CD14-positive monocyte (primary cell): ENCODE data around the gene CACNA1C. TPM values are rescaled to one million over a fixed set of nuclear protein-coding genes. Genes with fewer than 3 reads are reported as not detected.

Source experiments
- DNase-seq, 3 donors: peaks; one replicate each; pipeline ENCODE4 v3.0.0-alpha.2; 2011 to 2022
- H2AFZ ChIP-seq: 2 replicates; pipeline ENCODE4 v1.6.0; 2012; ENCODE audit warnings: mild to moderate bottlenecking, low read depth, low read length, inconsistent platforms; ENCODE audit not compliant: insufficient read depth, poor library complexity, severe bottlenecking
- H3K27ac ChIP-seq, 2 donors: 1 replicate in 1 of 2; 2 replicates in 1 of 2; pipeline ENCODE4 v1.5.1; 2012 to 2013; ENCODE audit warnings: low read length in 2 of 2, control low read depth in 1 of 2, inconsistent platforms in 1 of 2, low read depth in 1 of 2, mild to moderate bottlenecking in 1 of 2
- H3K27me3 ChIP-seq, 2 donors: one replicate each; pipeline versions ENCODE4 v1.6.0 to v1.6.1; 2011 to 2013; ENCODE audit warnings: low read length in 2 of 2; ENCODE audit not compliant: control insufficient read depth in 2 of 2, insufficient read depth in 2 of 2
- H3K36me3 ChIP-seq, 2 donors: replicated peaks in 1 of 2; 1 replicate in 1 of 2; 2 replicates in 1 of 2; pipeline versions ENCODE4 v1.5.1 to v1.6.1; 2012 to 2013; ENCODE audit warnings: low read length in 2 of 2, control low read depth in 1 of 2, inconsistent platforms in 1 of 2, mild to moderate bottlenecking in 1 of 2; ENCODE audit not compliant: insufficient read depth in 2 of 2, control insufficient read depth in 1 of 2
- H3K4me1 ChIP-seq, 2 donors: 1 replicate in 1 of 2; 2 replicates in 1 of 2; pipeline versions ENCODE4 v1.5.1 to v1.6.1; 2012 to 2013; ENCODE audit warnings: low read length in 2 of 2, control low read depth in 1 of 2, inconsistent platforms in 1 of 2, mild to moderate bottlenecking in 1 of 2, moderate library complexity in 1 of 2; ENCODE audit not compliant: insufficient read depth in 2 of 2, control insufficient read depth in 1 of 2
- H3K4me2 ChIP-seq: replicated peaks from 2 replicates; pipeline ENCODE3; 2012; ENCODE audit warnings: low read length, moderate library complexity, mild to moderate bottlenecking; ENCODE audit not compliant: poor library complexity, severe bottlenecking; ENCODE audit errors: extremely low read depth
- H3K4me3 ChIP-seq, 3 experiments: fragments of 200-600 bp in 1 of 3; sonication (generic) in 1 of 3; replicated peaks in 1 of 3; 1 replicate in 2 of 3; 2 replicates in 1 of 3; pipeline ENCODE4 v1.5.1; 2011 to 2013; ENCODE audit warnings: low read length in 3 of 3, mild to moderate bottlenecking in 3 of 3, control low read depth in 2 of 3, low read depth in 2 of 3, inconsistent platforms in 1 of 3, moderate library complexity in 1 of 3
- H3K79me2 ChIP-seq: 2 replicates; pipeline ENCODE4 v1.6.0; 2012; ENCODE audit warnings: mild to moderate bottlenecking, control low read depth, inconsistent platforms, low read length, moderate library complexity; ENCODE audit not compliant: insufficient read depth
- H3K9ac ChIP-seq: 2 replicates; pipeline ENCODE4 v1.6.0; 2017; ENCODE audit warnings: low read length, mild to moderate bottlenecking; ENCODE audit not compliant: insufficient read depth, poor library complexity, severe bottlenecking
- H3K9me3 ChIP-seq, 2 donors: replicated peaks in 1 of 2; 1 replicate in 1 of 2; 2 replicates in 1 of 2; pipeline versions ENCODE4 v1.5.1 to v1.6.1; 2012 to 2013; ENCODE audit warnings: low read length in 2 of 2, control low read depth in 1 of 2; ENCODE audit not compliant: control insufficient read depth in 1 of 2, insufficient read depth in 1 of 2
- H4K20me1 ChIP-seq: 2 replicates; pipeline ENCODE4 v1.6.0; 2012; ENCODE audit warnings: mild to moderate bottlenecking, low read length, control low read depth, moderate library complexity; ENCODE audit not compliant: insufficient read depth
- H3K27ac Mint-ChIP-seq, 7 donors: one replicate each; pipeline ENCODE4 v1.8.0; 2020; ENCODE audit warnings: mild to moderate bottlenecking in 7 of 7, mixed read lengths in 7 of 7, moderate library complexity in 6 of 7, inconsistent platforms in 2 of 7
- H3K27me3 Mint-ChIP-seq, 3 donors: one replicate each; pipeline ENCODE4 v1.8.0; 2021 to 2022; ENCODE audit warnings: low read depth in 3 of 3, mild to moderate bottlenecking in 3 of 3, mixed read lengths in 3 of 3, moderate library complexity in 3 of 3, inconsistent platforms in 1 of 3
- H3K36me3 Mint-ChIP-seq, 2 donors: one replicate each; pipeline ENCODE4 v1.8.0; 2020; ENCODE audit warnings: mixed read lengths in 2 of 2, inconsistent platforms in 1 of 2, mild to moderate bottlenecking in 1 of 2
- H3K4me1 Mint-ChIP-seq: one replicate; pipeline ENCODE4 v1.8.0; 2020; ENCODE audit warnings: mild to moderate bottlenecking, mixed read lengths
- H3K4me3 Mint-ChIP-seq, 2 donors: one replicate each; pipeline ENCODE4 v1.8.0; 2020; ENCODE audit warnings: mild to moderate bottlenecking in 2 of 2, mixed read lengths in 2 of 2, moderate library complexity in 1 of 2
- H3K9me3 Mint-ChIP-seq, 7 donors: one replicate each; pipeline ENCODE4 v1.8.0; 2020 to 2022; ENCODE audit warnings: mixed read lengths in 7 of 7, mild to moderate bottlenecking in 6 of 7, moderate library complexity in 6 of 7, inconsistent platforms in 2 of 7
- WGBS: methylation state at CpG from one replicate; pipeline ENCODE4 v1.1.5; 2013; ENCODE audit warnings: missing lambda C conversion rate; ENCODE audit not compliant: insufficient coverage; 5-methylcytosine and 5-hydroxymethylcytosine counted together
- intact Hi-C, 2 donors: fragments of 100-400 bp; cut with micrococcal nuclease; formaldehyde crosslinking; loops; one replicate each; pipeline versions ENCODE4 v1.15.0 to v1.15.1; 2023
- polyA plus RNA-seq, 3 donors: library from polyadenylated mRNA; depleted of rRNA in 1 of 3; unstranded in 2 of 3; stranded (reverse) in 1 of 3; fragments of 300-500 nt in 2 of 3; fragments of >200 nt in 1 of 3; fragmentation: Illumina TruSeq in 2 of 3; gene quantifications; 1 replicate in 2 of 3; 2 replicates in 1 of 3; pipeline ENCODE4 v1.2.3, GENCODE V29; 2012 to 2021
- TF ChIP-seq, protein P1 (sequence below): fragments of 200-600 bp; IDR thresholded peaks from one replicate; pipeline ENCODE4 v1.8.0; 2022; ENCODE audit warnings: antibody characterized with exemption, mild to moderate bottlenecking

The CACNA1C gene
- polyA plus RNA-seq, 3 donors: not detected

- Mint-ChIP-seq H3K36me3 (no peaks in the 10 kb centered on the region), H3K4me3 (no peak overlapping the region), H3K4me1 (no peaks in the 10 kb centered on the region), H3K27ac (no peak overlapping the region), H3K9me3 (peaks cover 0 to 2% (median 0%) of the 10 kb centered on the region in 7 donors), H3K27me3 (peaks cover 0 to 4% (median 1%) of the 10 kb centered on the region in 3 donors)
- H3K27ac ChIP-seq: peak overlapping the region; percentile 27 to 50
- intact Hi-C loops: no loop called here
- H3K9ac ChIP-seq: no peak overlapping the region
- H3K27me3 ChIP-seq: no peaks in the 10 kb centered on the region
- peaks cover 35 to 41% of the 10 kb centered on the region in 2 donors for H3K4me1 ChIP-seq
- WGBS: 92% methylated on average over 10 of the region's 10 CpGs
- TF ChIP-seq, protein P1, sequence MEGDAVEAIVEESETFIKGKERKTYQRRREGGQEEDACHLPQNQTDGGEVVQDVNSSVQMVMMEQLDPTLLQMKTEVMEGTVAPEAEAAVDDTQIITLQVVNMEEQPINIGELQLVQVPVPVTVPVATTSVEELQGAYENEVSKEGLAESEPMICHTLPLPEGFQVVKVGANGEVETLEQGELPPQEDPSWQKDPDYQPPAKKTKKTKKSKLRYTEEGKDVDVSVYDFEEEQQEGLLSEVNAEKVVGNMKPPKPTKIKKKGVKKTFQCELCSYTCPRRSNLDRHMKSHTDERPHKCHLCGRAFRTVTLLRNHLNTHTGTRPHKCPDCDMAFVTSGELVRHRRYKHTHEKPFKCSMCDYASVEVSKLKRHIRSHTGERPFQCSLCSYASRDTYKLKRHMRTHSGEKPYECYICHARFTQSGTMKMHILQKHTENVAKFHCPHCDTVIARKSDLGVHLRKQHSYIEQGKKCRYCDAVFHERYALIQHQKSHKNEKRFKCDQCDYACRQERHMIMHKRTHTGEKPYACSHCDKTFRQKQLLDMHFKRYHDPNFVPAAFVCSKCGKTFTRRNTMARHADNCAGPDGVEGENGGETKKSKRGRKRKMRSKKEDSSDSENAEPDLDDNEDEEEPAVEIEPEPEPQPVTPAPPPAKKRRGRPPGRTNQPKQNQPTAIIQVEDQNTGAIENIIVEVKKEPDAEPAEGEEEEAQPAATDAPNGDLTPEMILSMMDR: no peak
- no peaks in the 10 kb centered on the region for H4K20me1 ChIP-seq
- H3K4me3 ChIP-seq: peak overlapping the region in 1 of 3 experiments; percentile 13
- no peaks in the 10 kb centered on the region for H3K9me3 ChIP-seq
- no peaks in the 10 kb centered on the region for H3K36me3 ChIP-seq
- no peak overlapping the region for H2AFZ ChIP-seq
- no peak for DNase-seq
- H3K79me2 ChIP-seq: no peaks in the 10 kb centered on the region
- peak overlapping the region; percentile 19 for H3K4me2 ChIP-seq
Measured at GRCh38 chr12:2552000-2552756, 499.4 kb downstream of the CACNA1C start.

DNA sequence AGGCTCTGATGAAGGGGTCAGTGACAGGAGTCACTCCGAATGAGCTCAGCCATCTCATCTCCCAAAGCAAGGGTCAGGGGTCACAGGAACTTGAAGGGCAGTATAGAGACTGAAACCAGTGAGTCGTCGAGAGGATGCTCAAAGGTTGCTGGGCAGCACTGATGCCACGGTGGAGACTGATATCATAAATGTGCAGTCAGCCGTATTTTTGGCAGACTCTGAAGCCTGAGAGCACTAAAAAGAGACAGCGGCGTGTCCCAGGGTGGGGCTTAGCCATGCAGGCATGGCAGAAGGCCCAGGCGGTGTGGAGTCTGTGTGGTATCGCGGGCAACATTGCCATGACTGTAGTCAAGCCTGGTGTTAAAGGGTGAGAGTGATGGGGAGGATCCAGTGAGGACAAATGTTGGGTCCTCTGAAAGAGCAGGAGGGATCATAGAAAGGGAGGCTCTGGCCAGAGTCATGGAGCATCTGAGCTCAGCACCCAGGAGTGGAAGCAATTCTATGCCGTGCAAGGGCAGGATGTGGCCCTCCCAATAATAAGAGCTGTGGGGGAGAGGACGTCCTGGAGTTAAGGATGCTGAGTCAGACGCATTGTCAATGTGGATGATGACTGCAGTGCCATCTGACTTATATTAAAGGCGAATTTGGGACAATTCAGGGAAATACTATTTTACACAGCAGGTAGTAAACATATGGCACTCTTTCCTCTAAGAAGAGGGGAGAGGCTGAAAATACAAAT is 500.8 kb downstream of the CACNA1C start:
- H3K36me3 Mint-ChIP-seq: no peaks in the 10 kb centered on the region
- TF ChIP-seq, protein P1: no peak
- Histone ChIP-seq H3K9me3 (no peaks in the 10 kb centered on the region), H3K27me3 (no peaks in the 10 kb centered on the region), H3K79me2 (no peaks in the 10 kb centered on the region), H3K9ac (no peak overlapping the region), H3K4me1 (peaks cover 24 to 29% of the 10 kb centered on the region in 2 donors), H3K4me2 (no peak overlapping the region), H3K27ac (no peak overlapping the region), H2AFZ (no peak overlapping the region), H3K4me3 (no peak overlapping the region), H3K36me3 (no peaks in the 10 kb centered on the region), H4K20me1 (no peaks in the 10 kb centered on the region)
- H3K27me3 Mint-ChIP-seq: peaks cover 0 to 4% (median 1%) of the 10 kb centered on the region in 3 donors
- H3K4me1 Mint-ChIP-seq: no peaks in the 10 kb centered on the region
- no peak overlapping the region for H3K4me3 Mint-ChIP-seq
- intact Hi-C loops: no loop called here
- H3K27ac Mint-ChIP-seq: no peak overlapping the region
- peak in 1 of 3 donors; percentile 26 for DNase-seq
- peaks cover 0 to 2% (median 0%) of the 10 kb centered on the region in 7 donors for H3K9me3 Mint-ChIP-seq
- 90% methylated on average over 11 of the region's 14 CpGs for WGBS
